Uterus (tissue), 4 donors: Measurements from ENCODE around the gene UGP2. TPM values are rescaled to one million over a fixed set of nuclear protein-coding genes. Genes with fewer than 3 reads are reported as not detected.

Experiments used
- DNase-seq, 2 donors: peaks; one replicate each; pipeline ENCODE4 v3.0.0-alpha.2; 2019 to 2020
- H3K27ac ChIP-seq, 2 donors: fragments of 200-600 bp; sonication (generic); 1 replicate in 1 of 2; 2 replicates in 1 of 2; pipeline ENCODE4 v1.5.1; 2016 to 2018
- H3K27me3 ChIP-seq, 2 donors: fragments of 200-600 bp; sonication (generic); one replicate each; pipeline ENCODE4 v1.5.1; 2018 to 2019; ENCODE audit warnings: control low read depth in 1 of 2
- H3K36me3 ChIP-seq, 2 donors: fragments of 200-600 bp; sonication (generic); one replicate each; pipeline ENCODE4 v1.5.1; 2019; ENCODE audit warnings: control low read depth in 1 of 2
- H3K4me1 ChIP-seq, 2 donors: fragments of 200-600 bp; sonication (generic); one replicate each; pipeline ENCODE4 v1.5.1; 2018 to 2019; ENCODE audit warnings: control low read depth in 1 of 2
- H3K4me3 ChIP-seq, 2 donors: fragments of 200-600 bp; sonication (generic); 1 replicate in 1 of 2; 2 replicates in 1 of 2; pipeline ENCODE4 v1.5.1; 2018 to 2019; ENCODE audit warnings: mild to moderate bottlenecking in 1 of 2
- H3K9me3 ChIP-seq, 2 donors: fragments of 200-600 bp; sonication (generic); one replicate each; pipeline ENCODE4 v1.5.1; 2019; ENCODE audit warnings: control low read depth in 1 of 2
- CTCF ChIP-seq, 4 experiments: fragments of 200-600 bp in 2 of 4; fragments of 450-650 bp in 2 of 4; sonication (generic) in 2 of 4; IDR thresholded peaks; one replicate each; pipeline ENCODE4 v1.5.1; 2016 to 2019; ENCODE audit warnings: antibody characterized with exemption in 4 of 4, mild to moderate bottlenecking in 2 of 4, moderate library complexity in 1 of 4
- POLR2A ChIP-seq, 2 donors: fragments of 450-650 bp; IDR thresholded peaks; one replicate each; pipeline ENCODE4 v1.6.1; 2016; ENCODE audit warnings: antibody characterized with exemption in 2 of 2, mild to moderate bottlenecking in 1 of 2, moderate library complexity in 1 of 2
- intact Hi-C: fragments of 100-400 bp; cut with DNase I; formaldehyde crosslinking; loops from one replicate; pipeline ENCODE4 v1.15.1; 2023; ENCODE audit warnings: low total_unique reads
- total RNA-seq, 4 donors: library from RNA; depleted of rRNA in 3 of 4; stranded (reverse); fragments of >200 nt in 3 of 4; gene quantifications; one replicate each; pipeline versions ENCODE4 v1.1.0 to v1.2.4, GENCODE V29; 2014 to 2023
- donor health status: DM: yes; HTN: yes; CAD: no.

The UGP2 gene
- total RNA-seq, 4 donors from 2014 or later: 90.7 to 181 (median 106) TPM

- no peaks in the 10 kb centered on the region for H3K36me3 ChIP-seq
- H3K4me1 ChIP-seq: no peaks in the 10 kb centered on the region
- no peak for DNase-seq
- intact Hi-C loops: no loop called here
- no peak for TF ChIP-seq POLR2A (IDR thresholded peaks at IDR 0.05)
- no peak for TF ChIP-seq CTCF (IDR thresholded peaks at IDR 0.05)
- no peak overlapping the region for H3K4me3 ChIP-seq
- no peaks in the 10 kb centered on the region for H3K27me3 ChIP-seq
- H3K9me3 ChIP-seq: peaks cover 0 to 9% of the 10 kb centered on the region in 2 donors
- no peak overlapping the region for H3K27ac ChIP-seq
These were observed 57.1 kb downstream of the UGP2 start for GRCh38 chr2:63898839-63899238.

- intact Hi-C loops: no loop called here
- Histone ChIP-seq H3K4me1 (no peaks in the 10 kb centered on the region), H3K9me3 (peaks cover 0 to 9% of the 10 kb centered on the region in 2 donors), H3K27ac (no peak overlapping the region), H3K36me3 (no peaks in the 10 kb centered on the region), H3K4me3 (no peak overlapping the region), H3K27me3 (no peaks in the 10 kb centered on the region)
- DNase-seq: no peak
- no peak for TF ChIP-seq POLR2A (IDR thresholded peaks at IDR 0.05)
- no peak for TF ChIP-seq CTCF (IDR thresholded peaks at IDR 0.05)
These were observed 57.9 kb downstream of the UGP2 start for GRCh38 chr2:63899639-63900038.

GRCh38 chr2:63902149-63902548 is 60.5 kb downstream of the UGP2 start:
- DNase-seq: no peak
- H3K4me3 ChIP-seq: no peak overlapping the region
- H3K4me1 ChIP-seq: no peaks in the 10 kb centered on the region
- intact Hi-C loops: no loop called here
- H3K9me3 ChIP-seq: peaks cover 0 to 9% of the 10 kb centered on the region in 2 donors
- H3K27ac ChIP-seq: no peak overlapping the region
- no peaks in the 10 kb centered on the region for H3K27me3 ChIP-seq
- no peaks in the 10 kb centered on the region for H3K36me3 ChIP-seq
- no peak for TF ChIP-seq POLR2A (IDR thresholded peaks at IDR 0.05)
- no peak for TF ChIP-seq CTCF (IDR thresholded peaks at IDR 0.05)

GRCh38 chr2:63903003-63903402 is 61.3 kb downstream of the UGP2 start:
- intact Hi-C loops: no loop called here
- Histone ChIP-seq H3K4me1 (no peaks in the 10 kb centered on the region), H3K4me3 (no peak overlapping the region), H3K9me3 (peaks cover 0 to 9% of the 10 kb centered on the region in 2 donors), H3K27me3 (no peaks in the 10 kb centered on the region), H3K27ac (no peak overlapping the region), H3K36me3 (no peaks in the 10 kb centered on the region)
- TF ChIP-seq CTCF (IDR thresholded peaks at IDR 0.05) (no peak), POLR2A (IDR thresholded peaks at IDR 0.05) (no peak)
- DNase-seq: no peak

- DNase-seq: no peak
- H3K4me1 ChIP-seq: no peaks in the 10 kb centered on the region
- H3K4me3 ChIP-seq: no peak overlapping the region
- H3K9me3 ChIP-seq: no peaks in the 10 kb centered on the region
- intact Hi-C loops: no loop called here
- no peaks in the 10 kb centered on the region for H3K36me3 ChIP-seq
- no peaks in the 10 kb centered on the region for H3K27me3 ChIP-seq
- TF ChIP-seq POLR2A (IDR thresholded peaks at IDR 0.05): no peak
- no peak for TF ChIP-seq CTCF (IDR thresholded peaks at IDR 0.05)
- H3K27ac ChIP-seq: no peak overlapping the region
These were observed 72.6 kb downstream of the UGP2 start for GRCh38 chr2:63914311-63914710.
